Measurements from ENCODE around the gene LAIR1. TPM values are rescaled to one million over a fixed set of nuclear protein-coding genes. Genes with fewer than 3 reads are reported as not detected.
"Not testable (repeated sequence)": the region's sequence is repeated elsewhere in the genome, so short reads cannot be mapped to it uniquely, and the experiment has no call there.

LAIR1 gene
- 0.10 TPM for polyA plus RNA-seq (2013, experiment 1 of 2; ENCODE audit: insufficient read length)
- 0.32 TPM for polyA plus RNA-seq (2013, experiment 2 of 2; ENCODE audit: insufficient read length)

- no peak for DNase-seq
These were observed at the start of gene LAIR1 for GRCh38 chr19:54364775-54365257. Gene LAIR1 (minus strand): TSS chr19:54364931. CDS start chr19:54364804, 127 bp downstream.

- no peak for DNase-seq
These were observed 49.4 kb upstream of the LAIR1 start for GRCh38 chr19:54414156-54414555.

- no peak for DNase-seq
These were observed 48.1 kb upstream of the LAIR1 start for GRCh38 chr19:54412877-54413276.

GRCh38 chr19:54411033-54411432, 46.3 kb upstream of the LAIR1 start:
- DNase-seq: no peak

- DNase-seq: no peak
These were observed 43.8 kb upstream of the LAIR1 start for GRCh38 chr19:54408456-54409026.

DNA sequence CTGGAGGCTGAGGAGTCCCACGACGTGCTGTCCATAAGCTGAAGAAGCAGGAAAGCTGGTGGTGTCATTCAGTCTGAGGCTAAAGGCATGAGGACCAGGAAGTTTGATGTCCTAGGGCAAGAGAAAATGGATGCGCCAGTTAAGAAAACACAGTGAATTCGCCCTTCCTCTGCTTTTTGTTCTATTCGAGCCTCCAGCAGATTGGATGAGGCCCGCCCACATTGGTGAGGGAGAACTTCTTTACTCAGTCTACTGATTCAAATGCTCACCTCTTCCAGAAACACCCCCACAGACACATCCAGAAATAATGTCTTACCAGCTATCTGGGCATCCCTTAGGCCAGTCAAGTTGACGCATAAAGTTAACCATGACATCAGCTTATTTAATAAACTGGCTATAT, 43.0 kb upstream of the LAIR1 start:
- DNase-seq: no peak

- DNase-seq: no peak
These were observed 40.9 kb upstream of the LAIR1 start for GRCh38 chr19:54405628-54406027.

DNA sequence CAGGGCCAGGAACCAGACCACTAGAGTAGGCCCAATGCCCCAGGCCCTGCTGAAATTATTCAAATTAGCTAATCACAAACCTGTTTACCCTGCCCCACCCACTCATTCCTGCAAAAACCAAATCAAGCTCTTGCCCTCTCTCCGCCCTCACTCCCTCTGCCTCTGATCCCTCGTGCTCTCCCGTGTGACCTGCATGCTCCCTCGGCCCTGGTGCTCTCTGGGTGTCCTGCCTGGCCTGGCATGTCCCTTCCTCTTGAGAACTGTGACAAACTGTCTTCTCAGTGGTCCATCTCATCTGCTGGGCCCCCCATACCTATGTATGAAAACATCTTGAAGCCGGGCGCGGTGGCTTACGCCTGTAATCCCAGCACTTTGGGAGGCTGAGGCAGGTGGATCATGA, 38.3 kb upstream of the LAIR1 start:
- no peak for DNase-seq

DNA sequence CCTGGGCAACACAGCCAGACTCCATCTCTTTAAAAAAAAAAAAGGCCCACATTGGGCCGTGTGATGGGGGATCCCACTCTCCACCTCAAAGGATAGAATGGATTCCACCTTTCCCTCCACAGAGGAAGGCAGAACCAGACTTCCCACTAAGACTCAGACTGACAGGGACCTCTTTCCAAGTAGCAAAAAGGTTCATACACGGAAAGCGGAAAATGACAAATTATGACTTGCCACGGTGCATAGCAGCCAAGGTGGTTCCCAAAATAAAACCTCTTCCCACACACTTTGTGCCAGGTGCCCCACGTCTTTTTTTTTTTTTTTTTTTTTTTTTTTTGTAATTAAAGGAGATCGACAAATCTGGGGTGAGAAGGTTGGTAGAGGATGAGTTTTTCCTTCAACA, 36.2 kb upstream of the LAIR1 start:
- no peak for DNase-seq

GRCh38 chr19:54399189-54399588, 34.5 kb upstream of the LAIR1 start:
- no peak for DNase-seq

GRCh38 chr19:54395685-54396084, 31.0 kb upstream of the LAIR1 start:
- DNase-seq: no peak

- peak; percentile 26 for DNase-seq
These were observed 28.6 kb upstream of the LAIR1 start for GRCh38 chr19:54393381-54393780.

DNA sequence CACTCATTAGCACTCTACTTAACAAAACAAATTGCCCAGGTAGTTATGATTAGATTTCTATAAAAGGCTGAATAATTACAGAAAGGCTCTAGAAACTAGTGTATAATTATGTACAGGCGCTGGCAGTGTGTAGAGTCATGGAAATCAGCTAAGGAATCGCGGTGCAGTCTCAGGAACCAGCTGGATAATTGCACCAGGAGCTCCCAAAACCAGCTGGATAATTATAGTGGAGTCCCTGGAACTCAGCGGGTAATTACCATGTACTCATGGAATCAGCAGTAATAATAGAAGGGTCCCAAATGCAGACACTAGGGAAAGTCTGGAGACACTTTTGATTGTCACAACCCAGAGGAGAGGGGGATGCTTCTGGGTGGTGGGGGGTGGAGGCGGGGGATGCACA, 27.4 kb upstream of the LAIR1 start:
- no peak for DNase-seq

GRCh38 chr19:54391589-54392061, 26.9 kb upstream of the LAIR1 start:
- no peak for DNase-seq

DNA sequence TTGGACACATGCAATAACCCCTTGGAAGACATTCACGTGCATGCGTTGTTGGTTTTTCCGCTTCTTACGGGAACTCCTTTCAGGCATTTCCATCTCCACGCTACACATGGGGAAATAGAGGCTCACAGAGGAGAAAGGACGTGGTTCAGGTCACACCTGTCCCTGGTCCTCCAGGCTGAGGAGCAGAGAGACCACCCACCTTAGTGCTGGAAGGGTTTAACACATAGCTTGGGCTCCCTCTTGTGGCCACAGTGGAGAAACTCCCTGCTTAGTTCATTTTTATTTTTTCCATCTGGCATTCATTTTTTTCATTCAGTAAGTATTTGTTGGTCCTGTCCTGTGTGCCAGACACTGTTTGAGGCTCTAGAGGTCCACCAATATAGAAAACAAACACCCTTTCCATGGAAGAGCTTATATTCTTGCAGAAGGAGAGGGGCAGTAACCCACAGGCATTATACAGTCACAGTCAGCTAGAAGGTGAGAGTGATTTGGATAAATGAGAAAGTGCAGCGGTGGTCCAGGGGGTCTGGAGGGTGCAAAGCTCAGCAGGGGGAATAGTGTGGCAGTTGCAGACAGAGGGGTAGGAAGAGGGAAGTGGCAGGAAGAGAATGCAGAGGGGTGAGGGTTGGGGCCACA, 26.3 kb upstream of the LAIR1 start:
- DNase-seq: peak; percentile 55

- DNase-seq: no peak
These were observed 24.8 kb upstream of the LAIR1 start for GRCh38 chr19:54389553-54389952.

DNA sequence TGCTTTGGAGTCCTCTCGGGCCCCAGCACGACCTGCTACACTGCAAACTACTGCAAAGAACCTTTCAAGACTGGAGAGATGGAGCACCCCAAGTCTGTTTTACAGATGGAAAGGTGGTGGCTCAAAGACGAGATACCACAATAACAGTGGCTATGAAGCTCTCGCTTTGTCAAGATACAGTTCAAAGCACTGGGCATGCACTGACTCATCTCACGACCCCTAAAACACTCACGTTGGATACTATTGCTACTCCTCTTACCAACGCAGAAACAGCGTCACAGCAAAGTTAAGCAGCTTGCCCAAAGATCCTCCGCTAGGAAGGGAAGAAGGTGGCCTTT, 24.0 kb upstream of the LAIR1 start:
- no peak for DNase-seq

DNA sequence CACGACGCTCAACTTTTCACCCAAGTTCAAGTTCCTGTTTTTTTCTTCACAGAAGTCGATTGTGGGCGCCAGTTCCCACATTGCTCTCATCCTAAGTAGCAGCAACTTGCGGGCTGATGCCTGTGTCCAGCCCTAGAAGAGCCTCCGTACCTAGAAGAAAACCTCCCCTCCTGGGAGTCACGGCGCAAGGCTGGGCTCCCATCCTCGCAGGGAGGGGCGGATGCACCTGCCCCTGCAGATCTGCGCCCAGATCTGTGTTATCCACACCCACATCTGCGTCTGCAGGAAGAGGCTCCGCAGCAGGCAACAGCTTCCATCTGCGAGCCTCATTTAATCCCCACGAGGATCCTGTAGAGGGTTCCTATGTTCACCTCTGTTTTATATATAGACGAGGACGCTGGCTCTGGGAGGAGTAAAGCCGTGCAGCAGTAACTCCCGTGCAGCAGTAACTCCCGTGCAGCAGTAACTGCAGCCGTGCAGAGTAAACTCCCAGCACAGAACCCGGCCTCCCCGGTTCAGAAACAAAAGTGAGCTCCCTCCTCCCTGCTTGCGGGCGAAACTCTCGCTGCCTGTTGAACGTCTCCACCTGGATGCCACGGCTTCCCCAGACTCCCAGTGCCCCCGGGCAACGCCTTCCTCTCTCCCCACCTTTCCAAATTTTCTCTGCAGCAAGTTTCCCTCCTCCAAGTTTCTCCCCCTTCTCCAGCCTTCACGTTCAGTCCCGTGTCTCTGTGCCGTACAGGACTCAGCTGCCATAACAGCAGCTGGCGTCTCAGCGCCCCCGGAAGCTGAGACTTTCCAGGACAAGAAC, 23.5 kb upstream of the LAIR1 start:
- no peak for DNase-seq

DNA sequence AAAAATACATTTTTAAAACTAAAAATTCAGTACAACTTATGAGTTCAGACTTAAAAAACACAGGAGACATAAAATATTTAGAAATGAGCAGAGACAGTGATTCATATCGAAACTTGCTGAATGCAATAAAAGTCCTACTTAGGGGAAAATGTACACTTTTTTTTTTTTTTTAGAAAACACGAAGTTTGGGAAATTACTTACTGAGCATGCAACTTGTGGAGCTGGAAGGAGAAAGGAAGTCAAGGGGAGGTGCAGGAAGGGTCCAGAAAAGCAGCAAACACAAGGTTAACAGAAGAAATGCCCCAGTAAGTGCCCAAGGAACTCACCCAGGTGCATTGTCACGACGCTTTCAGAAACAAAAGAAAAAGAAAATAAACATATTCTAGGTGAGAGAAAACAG, 18.6 kb upstream of the LAIR1 start:
- DNase-seq: no peak

- DNase-seq: not testable (repeated sequence)
These were observed 17.3 kb upstream of the LAIR1 start for GRCh38 chr19:54382041-54382440.

- DNase-seq: no peak
These were observed 16.2 kb upstream of the LAIR1 start for GRCh38 chr19:54380897-54381296.

GRCh38 chr19:54379187-54379678, 14.5 kb upstream of the LAIR1 start:
- DNase-seq: no peak

DNA sequence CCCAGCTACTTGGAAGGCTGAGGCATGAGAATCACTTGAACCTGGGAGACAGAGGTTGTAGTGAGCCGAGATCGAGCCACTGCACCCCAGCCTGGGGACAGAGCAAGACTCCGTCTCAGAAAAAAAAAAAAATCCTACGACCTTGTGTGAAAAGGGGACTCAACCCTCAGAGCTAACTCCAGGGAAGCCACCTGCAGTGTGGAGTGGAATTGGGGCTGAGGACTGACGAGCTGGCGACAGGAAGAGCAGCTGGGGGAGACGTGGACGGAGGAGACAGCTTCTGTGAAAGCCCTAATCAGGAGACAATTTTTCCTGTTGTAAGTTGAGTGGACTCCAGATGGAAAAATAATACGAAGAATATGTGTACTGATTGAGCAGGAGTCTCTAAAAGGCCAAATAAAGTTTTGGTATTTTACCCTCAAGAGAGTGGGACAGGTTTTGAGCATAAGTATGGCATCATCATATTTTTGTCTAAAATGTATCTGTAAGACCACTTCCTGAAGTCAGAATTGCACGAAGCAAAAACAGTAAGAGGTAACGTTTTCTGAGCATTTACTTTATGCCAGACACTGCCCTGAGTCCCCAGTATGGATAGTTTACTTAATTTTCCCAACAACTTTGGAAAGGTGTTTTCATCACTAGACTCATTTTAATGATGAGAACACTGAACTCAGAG, 12.0 kb upstream of the LAIR1 start:
- DNase-seq: no peak

All from fibroblast of skin of scalp (primary cell).